KOPT-K1 (cell line): ENCODE data around the gene SMIM32.

Experiments
- H3K27ac ChIP-seq: fragments of 200-600 bp; sonication (generic); 2 replicates; pipeline ENCODE4 v1.5.1; 2016; ENCODE audit warnings: antibody characterized with exemption, mild to moderate bottlenecking, low read depth, low read length; ENCODE audit not compliant: poor library complexity, severe bottlenecking
- H3K36me3 ChIP-seq: fragments of 200-600 bp; sonication (generic); 2 replicates; pipeline ENCODE4 v1.5.1; 2017; ENCODE audit warnings: antibody characterized with exemption, mild to moderate bottlenecking, low read length, moderate library complexity; ENCODE audit not compliant: insufficient read depth
- H3K9me3 ChIP-seq: fragments of 200-600 bp; sonication (generic); 2 replicates; pipeline ENCODE4 v1.5.1; 2017; ENCODE audit warnings: antibody characterized with exemption, low read length, mild to moderate bottlenecking; ENCODE audit not compliant: insufficient read depth, poor library complexity, severe bottlenecking

Gene SMIM32

DNA sequence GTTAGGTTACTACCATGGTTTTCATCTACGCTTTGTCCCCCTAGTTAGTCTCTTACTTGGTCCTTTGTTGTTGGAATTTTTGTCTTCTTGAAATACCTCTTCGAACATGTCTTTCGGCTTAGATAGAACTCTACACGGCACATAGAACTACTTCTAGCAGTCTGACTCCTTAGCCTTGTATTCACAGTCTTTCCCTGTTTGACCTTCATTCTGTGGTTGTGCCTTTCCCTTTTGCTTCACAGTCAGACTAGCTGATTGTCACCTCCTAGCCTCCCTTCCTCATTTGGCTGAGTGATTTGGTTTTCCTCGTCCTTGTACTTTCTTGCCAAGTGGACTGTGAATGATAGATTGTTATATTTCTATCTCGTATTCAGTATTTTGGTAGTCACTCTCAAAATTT, 49.6 kb downstream of the SMIM32 start:
- H3K27ac ChIP-seq: no peak overlapping the region
- no peaks in the 10 kb centered on the region for H3K9me3 ChIP-seq
- H3K36me3 ChIP-seq: no peaks in the 10 kb centered on the region

DNA sequence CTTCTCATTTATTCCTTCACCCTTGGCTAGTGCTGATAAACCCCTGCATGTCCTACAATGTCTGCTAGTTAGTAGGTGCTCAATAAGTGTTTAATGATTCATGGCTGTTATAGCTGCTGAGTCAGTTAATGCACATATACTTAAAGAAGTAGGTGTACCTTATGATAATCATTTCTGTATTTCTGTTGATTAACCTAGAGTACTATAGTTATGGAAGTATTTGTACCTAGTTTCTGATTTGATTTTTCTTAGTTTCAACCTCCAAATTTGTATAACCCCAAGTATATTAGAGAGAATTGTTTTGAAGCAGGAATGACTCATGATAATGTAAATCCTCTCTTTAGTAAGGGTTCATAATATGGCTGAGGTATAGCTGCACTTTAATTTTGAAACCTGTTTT, 51.4 kb downstream of the SMIM32 start:
- Histone ChIP-seq H3K36me3 (no peaks in the 10 kb centered on the region), H3K27ac (no peak overlapping the region), H3K9me3 (no peaks in the 10 kb centered on the region)
